ENCODE measurements around the gene LIX1.

GRCh38 chr5:97056263-97056662 is 86.1 kb downstream of the LIX1 start:
- TF ChIP-seq EP300 (conservative IDR thresholded peaks at IDR 0.05; ENCODE audit: poor library complexity, severe bottlenecking) (no peak), CTCF (IDR thresholded peaks at IDR 0.05; ENCODE audit: poor library complexity, severe bottlenecking) (no peak), RAD21 (conservative IDR thresholded peaks at IDR 0.05) (no peak), TAF1 (IDR thresholded peaks at IDR 0.05; ENCODE audit: low read depth) (no peak)

All from neural cell (in vitro differentiated cells).